Neural progenitor cell (in vitro differentiated cells): ENCODE results near the gene PPP2R3A.

Experiments used
- EZH2 ChIP-seq: fragments of 200-600 bp; sonication (generic); IDR thresholded peaks from 2 replicates; pipeline ENCODE4 v1.6.1; 2017; ENCODE audit warnings: antibody characterized with exemption, mild to moderate bottlenecking, moderate library complexity
- EZH2phosphoT487 ChIP-seq: fragments of 200-600 bp; sonication (generic); IDR thresholded peaks from 2 replicates; pipeline ENCODE4 v1.6.1; 2017; ENCODE audit warnings: antibody characterized with exemption
- TF ChIP-seq, protein P1 (sequence below): fragments of 200-600 bp; sonication (generic); IDR thresholded peaks from 2 replicates; pipeline ENCODE4 v1.5.1; 2017; ENCODE audit warnings: antibody characterized with exemption, mild to moderate bottlenecking

DNA sequence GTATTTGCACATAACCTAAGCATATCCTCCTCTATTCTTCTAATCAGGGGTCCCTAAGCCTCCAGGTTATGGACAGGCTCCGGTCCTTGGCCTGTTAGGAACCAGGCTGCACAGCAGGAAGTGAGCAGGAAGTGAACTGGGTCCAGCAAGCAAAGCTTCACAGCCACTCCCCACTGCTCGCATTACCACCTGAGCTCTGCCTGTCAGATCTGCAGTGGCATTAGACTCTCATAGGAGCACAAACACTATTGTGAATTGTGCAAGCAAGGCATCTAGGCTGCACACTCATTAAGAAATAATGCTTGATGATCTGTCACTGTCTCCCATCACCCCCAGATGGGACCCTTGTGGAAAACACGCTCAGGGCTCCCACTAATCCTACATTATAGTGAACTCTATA is 220.8 kb downstream of the PPP2R3A start:
- TF ChIP-seq, protein P1, sequence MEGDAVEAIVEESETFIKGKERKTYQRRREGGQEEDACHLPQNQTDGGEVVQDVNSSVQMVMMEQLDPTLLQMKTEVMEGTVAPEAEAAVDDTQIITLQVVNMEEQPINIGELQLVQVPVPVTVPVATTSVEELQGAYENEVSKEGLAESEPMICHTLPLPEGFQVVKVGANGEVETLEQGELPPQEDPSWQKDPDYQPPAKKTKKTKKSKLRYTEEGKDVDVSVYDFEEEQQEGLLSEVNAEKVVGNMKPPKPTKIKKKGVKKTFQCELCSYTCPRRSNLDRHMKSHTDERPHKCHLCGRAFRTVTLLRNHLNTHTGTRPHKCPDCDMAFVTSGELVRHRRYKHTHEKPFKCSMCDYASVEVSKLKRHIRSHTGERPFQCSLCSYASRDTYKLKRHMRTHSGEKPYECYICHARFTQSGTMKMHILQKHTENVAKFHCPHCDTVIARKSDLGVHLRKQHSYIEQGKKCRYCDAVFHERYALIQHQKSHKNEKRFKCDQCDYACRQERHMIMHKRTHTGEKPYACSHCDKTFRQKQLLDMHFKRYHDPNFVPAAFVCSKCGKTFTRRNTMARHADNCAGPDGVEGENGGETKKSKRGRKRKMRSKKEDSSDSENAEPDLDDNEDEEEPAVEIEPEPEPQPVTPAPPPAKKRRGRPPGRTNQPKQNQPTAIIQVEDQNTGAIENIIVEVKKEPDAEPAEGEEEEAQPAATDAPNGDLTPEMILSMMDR: no peak
- no peak for TF ChIP-seq EZH2
- TF ChIP-seq EZH2phosphoT487: no peak
